Smooth muscle cell (in vitro differentiated cells): ENCODE data around the gene S100A11. TPM values are rescaled to one million over a fixed set of nuclear protein-coding genes. Genes with fewer than 3 reads are reported as not detected.

Experiments
- DNase-seq: peaks from one replicate; lab custom pipeline; 2025; ENCODE audit not compliant: unreplicated experiment; lab: John Stamatoyannopoulos, UW
- H2AFZ ChIP-seq: fragments of 200-600 bp; sonication (generic); 2 replicates; pipeline ENCODE4 v1.6.0; 2016; ENCODE audit warnings: antibody characterized with exemption, low read depth, mild to moderate bottlenecking
- H3F3A ChIP-seq: fragments of 200-600 bp; sonication (generic); 2 replicates; pipeline ENCODE4 v1.6.0; 2017; ENCODE audit warnings: antibody characterized with exemption, low read depth
- H3K27ac ChIP-seq: fragments of 200-600 bp; sonication (generic); 2 replicates; pipeline ENCODE4 v1.5.1; 2016; ENCODE audit warnings: low read depth, mild to moderate bottlenecking
- H3K27me3 ChIP-seq: fragments of 200-600 bp; sonication (generic); 2 replicates; pipeline ENCODE4 v1.6.1; 2016; ENCODE audit warnings: low read depth, mild to moderate bottlenecking
- H3K36me3 ChIP-seq: fragments of 200-600 bp; sonication (generic); 2 replicates; pipeline ENCODE4 v1.5.1; 2016; ENCODE audit warnings: low read depth
- H3K4me1 ChIP-seq: fragments of 200-600 bp; sonication (generic); 2 replicates; pipeline ENCODE4 v1.5.1; 2016; ENCODE audit warnings: low read depth
- H3K4me2 ChIP-seq: fragments of 200-600 bp; sonication (generic); 2 replicates; pipeline ENCODE4 v1.6.0; 2016; ENCODE audit warnings: mild to moderate bottlenecking
- H3K4me3 ChIP-seq: fragments of 200-600 bp; sonication (generic); 2 replicates; pipeline ENCODE4 v1.5.1; 2016; ENCODE audit warnings: mild to moderate bottlenecking
- H3K79me2 ChIP-seq: fragments of 200-600 bp; sonication (generic); 2 replicates; pipeline ENCODE4 v1.6.0; 2016; ENCODE audit warnings: low read depth, mild to moderate bottlenecking
- H3K9ac ChIP-seq: fragments of 200-600 bp; sonication (generic); 2 replicates; pipeline ENCODE4 v1.6.0; 2016; ENCODE audit warnings: low read depth
- H3K9me3 ChIP-seq: fragments of 200-600 bp; sonication (generic); replicated peaks from 2 replicates; pipeline ENCODE4 v1.5.1; 2016; ENCODE audit warnings: low read depth
- H4K20me1 ChIP-seq: fragments of 200-600 bp; sonication (generic); 2 replicates; pipeline ENCODE4 v1.6.0; 2016; ENCODE audit warnings: low read depth
- WGBS: methylation state at CpG from one replicate; pipeline ENCODE4 v1.1.7; 2016; ENCODE audit warnings: low lambda C conversion rate; 5-methylcytosine and 5-hydroxymethylcytosine counted together
- polyA plus RNA-seq: library from polyadenylated mRNA; unstranded; fragments of >200 nt; fragmentation: Nextera tagmentation; extraction: Ambion mirVana; gene quantifications from 2 replicates; pipeline ENCODE4 v1.2.1, GENCODE V29; 2016
- total RNA-seq: library from RNA; depleted of rRNA; stranded (reverse); fragments of >200 nt; gene quantifications from 2 replicates; pipeline ENCODE4 v1.2.3, GENCODE V29; 2014
- TF ChIP-seq, protein P1 (sequence below): fragments of 200-600 bp; sonication (generic); IDR thresholded peaks from 2 replicates; pipeline ENCODE4 v1.5.1; 2017; ENCODE audit warnings: borderline replicate concordance, mild to moderate bottlenecking, antibody characterized with exemption; ENCODE audit not compliant: insufficient read depth, poor library complexity, severe bottlenecking

The S100A11 gene
- total and polyA plus RNA-seq, 2 experiments from 2014 or later: 1,481 to 2,824 TPM

DNA sequence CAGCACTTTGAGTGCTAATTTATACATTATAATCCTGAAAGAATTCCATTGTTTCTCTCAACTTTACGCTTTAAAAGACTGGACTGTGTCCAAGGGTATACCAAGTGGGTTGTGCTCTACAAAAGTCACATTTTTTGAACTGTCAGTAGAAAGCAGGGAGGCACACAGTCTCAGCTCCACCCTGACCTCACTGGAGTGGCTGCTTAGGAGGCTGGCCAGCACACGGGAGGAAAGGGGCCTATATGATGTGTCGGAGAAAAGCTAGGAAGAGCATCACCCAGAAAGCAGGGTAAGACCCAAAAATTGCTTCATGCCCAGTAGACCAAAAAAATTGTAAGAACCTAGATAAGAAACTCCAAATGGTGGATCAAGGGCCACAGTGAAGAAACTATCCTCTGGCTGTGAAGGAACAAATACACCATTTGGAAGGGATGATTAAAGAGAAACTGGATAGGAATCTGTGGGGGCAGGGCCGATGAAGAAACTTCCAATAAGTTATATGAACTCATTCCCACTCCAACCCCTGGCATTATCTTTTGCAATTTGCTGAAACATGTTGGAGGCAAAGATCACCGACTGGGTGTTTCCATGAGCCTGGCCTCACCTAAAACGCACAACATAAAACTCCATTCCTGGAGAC lies 45.0 kb downstream of the S100A11 start:
- Histone ChIP-seq H3K9ac (peak overlapping the region; percentile 89), H3K79me2 (peaks cover 56% of the 10 kb centered on the region), H3K9me3 (no peaks in the 10 kb centered on the region), H3K4me3 (peak overlapping the region; percentile 81), H4K20me1 (peaks cover 55% of the 10 kb centered on the region), H3K36me3 (no peaks in the 10 kb centered on the region), H3K27me3 (no peaks in the 10 kb centered on the region), H3K27ac (peak overlapping the region; percentile 99), H3K4me2 (peak overlapping the region; percentile 86), H2AFZ (no peak overlapping the region), H3F3A (peaks cover 50% of the 10 kb centered on the region), H3K4me1 (peaks cover 26% of the 10 kb centered on the region)
- WGBS: 13% methylated on average over 6 of the region's 6 CpGs
- no peak for DNase-seq
- TF ChIP-seq, protein P1, sequence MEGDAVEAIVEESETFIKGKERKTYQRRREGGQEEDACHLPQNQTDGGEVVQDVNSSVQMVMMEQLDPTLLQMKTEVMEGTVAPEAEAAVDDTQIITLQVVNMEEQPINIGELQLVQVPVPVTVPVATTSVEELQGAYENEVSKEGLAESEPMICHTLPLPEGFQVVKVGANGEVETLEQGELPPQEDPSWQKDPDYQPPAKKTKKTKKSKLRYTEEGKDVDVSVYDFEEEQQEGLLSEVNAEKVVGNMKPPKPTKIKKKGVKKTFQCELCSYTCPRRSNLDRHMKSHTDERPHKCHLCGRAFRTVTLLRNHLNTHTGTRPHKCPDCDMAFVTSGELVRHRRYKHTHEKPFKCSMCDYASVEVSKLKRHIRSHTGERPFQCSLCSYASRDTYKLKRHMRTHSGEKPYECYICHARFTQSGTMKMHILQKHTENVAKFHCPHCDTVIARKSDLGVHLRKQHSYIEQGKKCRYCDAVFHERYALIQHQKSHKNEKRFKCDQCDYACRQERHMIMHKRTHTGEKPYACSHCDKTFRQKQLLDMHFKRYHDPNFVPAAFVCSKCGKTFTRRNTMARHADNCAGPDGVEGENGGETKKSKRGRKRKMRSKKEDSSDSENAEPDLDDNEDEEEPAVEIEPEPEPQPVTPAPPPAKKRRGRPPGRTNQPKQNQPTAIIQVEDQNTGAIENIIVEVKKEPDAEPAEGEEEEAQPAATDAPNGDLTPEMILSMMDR: no peak

DNA sequence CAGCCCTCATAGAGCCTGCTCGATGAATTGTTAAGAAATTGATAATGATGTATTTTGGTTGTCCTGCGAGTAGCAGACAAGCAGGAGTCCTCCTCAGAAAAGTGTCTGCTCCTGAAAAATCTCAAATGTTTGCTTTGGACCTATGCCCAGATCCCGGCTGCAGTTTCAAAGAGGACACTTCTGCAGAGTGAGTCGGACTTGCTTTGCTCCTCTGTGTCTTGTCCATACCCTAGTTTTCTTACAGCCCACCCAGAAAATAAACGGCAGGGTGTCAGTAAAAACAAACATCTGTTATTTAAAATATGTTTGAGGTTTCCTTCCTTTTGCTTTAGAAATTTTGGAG lies 46.0 kb downstream of the S100A11 start:
- Histone ChIP-seq H3K4me2 (peak overlapping the region; percentile 86), H4K20me1 (peaks cover 65% of the 10 kb centered on the region), H3K4me1 (peaks cover 26% of the 10 kb centered on the region), H3K4me3 (peak overlapping the region; percentile 81), H3K9me3 (no peaks in the 10 kb centered on the region), H3K79me2 (peaks cover 65% of the 10 kb centered on the region), H3F3A (peaks cover 54% of the 10 kb centered on the region), H3K36me3 (peaks cover 1% of the 10 kb centered on the region), H2AFZ (no peak overlapping the region), H3K27ac (peak overlapping the region; percentile 99), H3K9ac (peak overlapping the region; percentile 90), H3K27me3 (no peaks in the 10 kb centered on the region)
- DNase-seq: no peak
- WGBS: 6% methylated on average over 5 of the region's 5 CpGs
- TF ChIP-seq, protein P1: no peak

DNA sequence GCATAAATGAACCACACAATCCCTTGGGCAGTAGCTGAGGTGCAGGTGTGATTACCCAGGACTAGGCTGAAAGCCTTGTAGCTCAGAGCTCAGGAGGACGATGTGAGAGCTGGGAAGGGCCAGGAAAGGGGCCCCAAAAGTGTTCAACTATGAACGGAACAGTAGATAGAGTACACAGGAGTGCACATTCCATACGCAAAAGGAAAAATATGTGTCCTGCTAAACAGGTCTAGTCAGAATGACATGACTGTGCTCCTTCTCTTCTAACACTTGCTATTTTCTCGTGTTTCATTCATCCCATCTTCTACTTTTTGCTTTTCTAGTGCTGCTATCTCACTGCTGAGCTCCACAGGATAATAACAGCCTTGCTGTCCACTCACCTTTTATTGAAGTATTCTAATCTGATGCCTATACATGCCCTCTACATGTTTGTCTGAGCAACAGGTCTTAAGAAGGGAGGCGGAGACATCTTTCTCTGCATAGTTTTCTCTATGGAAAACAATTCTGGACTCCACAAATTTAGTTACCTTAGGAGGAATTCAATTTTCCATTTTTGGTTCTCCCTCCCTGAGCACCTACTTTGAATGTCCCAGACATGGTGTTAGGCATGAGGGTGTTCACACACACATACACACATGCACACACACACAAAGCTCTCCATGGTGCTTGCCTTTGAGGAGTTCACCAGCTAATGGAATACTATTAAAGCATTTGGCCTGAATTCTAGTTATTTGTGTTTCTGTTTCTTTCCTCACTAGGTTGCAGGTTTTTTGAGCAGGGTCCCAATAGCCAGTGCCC lies 46.5 kb downstream of the S100A11 start:
- peak overlapping the region; percentile 99 for H3K27ac ChIP-seq
- peaks cover 26% of the 10 kb centered on the region for H3K4me1 ChIP-seq
- no peaks in the 10 kb centered on the region for H3K27me3 ChIP-seq

More for the DNA sequence above, 46.5 kb downstream of the S100A11 start:
- no peak for DNase-seq
- Histone ChIP-seq H3F3A (peaks cover 53% of the 10 kb centered on the region), H3K79me2 (peaks cover 71% of the 10 kb centered on the region), H2AFZ (no peak overlapping the region), H3K9ac (peak overlapping the region; percentile 90), H4K20me1 (peaks cover 70% of the 10 kb centered on the region), H3K4me2 (peak overlapping the region; percentile 86), H3K36me3 (peaks cover 4% of the 10 kb centered on the region), H3K9me3 (no peaks in the 10 kb centered on the region), H3K4me3 (peak overlapping the region; percentile 81)
- TF ChIP-seq, protein P1: no peak
- WGBS: 69% methylated on average over 5 of the region's 5 CpGs
